ENCODE data around the gene SMIM44. TPM values are rescaled to one million over a fixed set of nuclear protein-coding genes. Genes with fewer than 3 reads are reported as not detected.
"Not testable (repeated sequence)": the region's sequence is repeated elsewhere in the genome, so short reads cannot be mapped to it uniquely, and the experiment has no call there.

The SMIM44 gene
- total RNA-seq, 1 experiment from 2014 or later = not detected

GRCh38 chr19:3448616-3449334 lies 34.5 kb downstream of the SMIM44 start:
- no peaks in the 10 kb centered on the region for H3K9me3 ChIP-seq (ENCODE audit: insufficient read depth, low read depth)

GRCh38 chr19:3446657-3447056 lies 36.6 kb downstream of the SMIM44 start:
- H3K79me2 ChIP-seq (ENCODE audit: low read depth); H3K9me2 ChIP-seq (ENCODE audit: insufficient read depth); DNase-seq; CTCF ChIA-PET; H3K27ac ChIP-seq; intact Hi-C loops (cut with micrococcal nuclease; ENCODE audit: unreplicated experiment); H3K4me2 ChIP-seq; H3K4me1 ChIP-seq (replicated peaks; ENCODE audit: insufficient read depth); H2AFZ ChIP-seq; H3K27me3 ChIP-seq (ENCODE audit: insufficient read depth, low read depth); H3K9me3 ChIP-seq (ENCODE audit: insufficient read depth, low read depth); POLR2A ChIA-PET (ENCODE audit: unreplicated experiment); H4K20me1 ChIP-seq (ENCODE audit: insufficient read depth); BruUV-seq (replicated peaks); H3K36me3 ChIP-seq (ENCODE audit: low read depth); H3K4me3 ChIP-seq: not testable (repeated sequence)
- H3F3A ChIP-seq (ENCODE audit: insufficient read depth, low read depth) = peaks cover 22% of the 10 kb centered on the region

More at GRCh38 chr19:3448616-3449334, 34.5 kb downstream of the SMIM44 start:
- ChIA-PET POLR2A (ENCODE audit: unreplicated experiment) (no interaction called here), CTCF (no interaction called here)
- Histone ChIP-seq H2AFZ (no peak overlapping the region), H3F3A (ENCODE audit: insufficient read depth, low read depth) (peaks cover 26% of the 10 kb centered on the region), H4K20me1 (ENCODE audit: insufficient read depth) (no peaks in the 10 kb centered on the region; the same call in 1 of the 2 replicates), H3K4me2 (no peak overlapping the region), H3K27ac (no peak overlapping the region), H3K4me3 (no peak overlapping the region), H3K9me2 (ENCODE audit: insufficient read depth) (no peaks in the 10 kb centered on the region), H3K4me1 (replicated peaks; ENCODE audit: insufficient read depth) (peaks cover 12% of the 10 kb centered on the region), H3K27me3 (ENCODE audit: insufficient read depth, low read depth) (no peaks in the 10 kb centered on the region), H3K79me2 (ENCODE audit: low read depth) (no peaks in the 10 kb centered on the region), H3K36me3 (ENCODE audit: low read depth) (no peaks in the 10 kb centered on the region)
- DNase-seq = no peak
- intact Hi-C loops (cut with micrococcal nuclease; ENCODE audit: unreplicated experiment) = no loop called here
- no peak for TF ChIP-seq EZH2 (IDR thresholded peaks at IDR 0.05; ENCODE audit: low read depth)
- no peak for TF ChIP-seq CTCF (conservative IDR thresholded peaks at IDR 0.05)
- no TSS peak for BruUV-seq (replicated peaks)

GRCh38 chr19:3444695-3445234 lies 38.5 kb downstream of the SMIM44 start:
- no TSS peak for BruUV-seq (replicated peaks)
- H3K9me2 ChIP-seq (ENCODE audit: insufficient read depth) = no peaks in the 10 kb centered on the region
- no peaks in the 10 kb centered on the region for H3K36me3 ChIP-seq (ENCODE audit: low read depth)
- no peaks in the 10 kb centered on the region; the same call in 1 of the 2 replicates for H4K20me1 ChIP-seq (ENCODE audit: insufficient read depth)
- no peak overlapping the region for H3K27ac ChIP-seq
- TF ChIP-seq CTCF (conservative IDR thresholded peaks at IDR 0.05) (no peak), EZH2 (IDR thresholded peaks at IDR 0.05; ENCODE audit: low read depth) (no peak)
- H3F3A ChIP-seq (ENCODE audit: insufficient read depth, low read depth) = peaks cover 3% of the 10 kb centered on the region; the same call in 1 of the 2 replicates
- no peak overlapping the region for H3K4me3 ChIP-seq
- no peaks in the 10 kb centered on the region for H3K4me1 ChIP-seq (replicated peaks; ENCODE audit: insufficient read depth)
- no peak overlapping the region for H2AFZ ChIP-seq
- CTCF ChIA-PET = no interaction called here
- POLR2A ChIA-PET (ENCODE audit: unreplicated experiment) = no interaction called here
- intact Hi-C loops (cut with micrococcal nuclease; ENCODE audit: unreplicated experiment) = no loop called here
- H3K4me2 ChIP-seq = no peak overlapping the region
- no peak for DNase-seq
- no peaks in the 10 kb centered on the region for H3K9me3 ChIP-seq (ENCODE audit: insufficient read depth, low read depth)
- no peaks in the 10 kb centered on the region for H3K79me2 ChIP-seq (ENCODE audit: low read depth)
- no peaks in the 10 kb centered on the region for H3K27me3 ChIP-seq (ENCODE audit: insufficient read depth, low read depth)

Data from PC-9 (cell line).